Stimulated activated CD8-positive, alpha-beta memory T cell treated with anti-CD3 and anti-CD28 coated beads, Interleukin-12 subunit alpha, Interleukin-12 subunit beta, amount 100 ng/mL, for 4 hours (primary cell): Measurements from ENCODE around the gene FLVCR2.

Source experiments
- DNase-seq: peaks from one replicate; pipeline ENCODE4 v3.0.0-alpha.2; 2020; ENCODE audit warnings: low read depth

Gene FLVCR2

GRCh38 chr14:75630695-75631452 lies 52.5 kb downstream of the FLVCR2 start:
- no peak for DNase-seq

GRCh38 chr14:75631453-75631831 lies 53.0 kb downstream of the FLVCR2 start:
- no peak for DNase-seq

GRCh38 chr14:75634848-75635247 lies 56.4 kb downstream of the FLVCR2 start:
- no peak for DNase-seq

GRCh38 chr14:75636100-75636692 lies 57.8 kb downstream of the FLVCR2 start:
- no peak for DNase-seq

GRCh38 chr14:75640876-75641275 lies 62.5 kb downstream of the FLVCR2 start:
- DNase-seq = no peak

- no peak for DNase-seq
Measured at GRCh38 chr14:75643985-75644384, 65.6 kb downstream of the FLVCR2 start.

GRCh38 chr14:75645056-75645455 lies 66.6 kb downstream of the FLVCR2 start:
- DNase-seq = no peak

GRCh38 chr14:75646762-75647161 lies 68.3 kb downstream of the FLVCR2 start:
- no peak for DNase-seq

- no peak for DNase-seq
Measured at GRCh38 chr14:75647640-75648039, 69.2 kb downstream of the FLVCR2 start.

GRCh38 chr14:75648066-75648838 lies 69.8 kb downstream of the FLVCR2 start:
- no peak for DNase-seq

GRCh38 chr14:75649337-75649736 lies 70.9 kb downstream of the FLVCR2 start:
- no peak for DNase-seq

- DNase-seq = no peak
Measured at GRCh38 chr14:75649773-75650172, 71.4 kb downstream of the FLVCR2 start.

GRCh38 chr14:75650253-75651058 lies 72.0 kb downstream of the FLVCR2 start:
- DNase-seq = no peak

GRCh38 chr14:75653563-75653962 lies 75.1 kb downstream of the FLVCR2 start:
- DNase-seq = no peak

GRCh38 chr14:75654127-75654732 lies 75.8 kb downstream of the FLVCR2 start:
- peak; percentile 53 for DNase-seq

- no peak for DNase-seq
Measured at GRCh38 chr14:75655235-75655634, 76.8 kb downstream of the FLVCR2 start.

- DNase-seq = no peak
Measured at GRCh38 chr14:75657331-75657730, 78.9 kb downstream of the FLVCR2 start.

GRCh38 chr14:75658957-75659356 lies 80.5 kb downstream of the FLVCR2 start:
- DNase-seq = no peak

GRCh38 chr14:75660238-75660629 lies 81.8 kb downstream of the FLVCR2 start:
- DNase-seq = no peak

GRCh38 chr14:75660630-75661498 lies 82.4 kb downstream of the FLVCR2 start, which contains the start of the genes ERG28 and TTLL5:
Gene ERG28, minus strand, starts transcription at chr14:75660876. Its CDS starts 3,374 bp downstream, at chr14:75657502.
Gene TTLL5, plus strand, starts transcription at chr14:75661246. Its CDS starts 1,904 bp downstream, at chr14:75663150.
- DNase-seq = peak; percentile 93

GRCh38 chr14:75661499-75661814 lies 83.0 kb downstream of the FLVCR2 start:
- DNase-seq = no peak
